ENCODE results near the gene ADAMTSL3.

The ADAMTSL3 gene

DNA sequence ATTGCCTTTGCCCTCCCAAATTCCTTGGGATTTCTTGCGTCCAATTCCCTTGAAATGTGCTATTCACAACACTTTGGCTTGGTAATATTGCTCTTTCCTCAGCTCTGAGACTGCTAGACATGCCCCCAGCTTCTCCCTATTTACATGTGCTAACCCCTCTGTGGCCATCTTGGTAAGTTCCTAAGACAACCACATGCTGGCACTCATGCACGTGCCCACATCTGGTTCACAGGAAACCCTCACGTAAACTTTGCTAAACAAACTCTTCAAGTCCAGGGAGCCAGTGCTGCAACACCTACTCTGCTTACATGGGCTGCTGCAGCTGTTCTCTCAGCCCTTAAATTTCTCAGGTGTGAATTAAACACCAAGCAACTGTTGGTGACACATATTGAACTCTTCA is 121.8 kb downstream of the ADAMTSL3 start:
- DNase-seq = no peak
- in situ Hi-C loops (cut with HindIII; ENCODE audit: low pct_ligation_motif_present, low pct_unique_long_range_greater_than_20kb, low sequenced_read_pairs) = no loop called here

DNA sequence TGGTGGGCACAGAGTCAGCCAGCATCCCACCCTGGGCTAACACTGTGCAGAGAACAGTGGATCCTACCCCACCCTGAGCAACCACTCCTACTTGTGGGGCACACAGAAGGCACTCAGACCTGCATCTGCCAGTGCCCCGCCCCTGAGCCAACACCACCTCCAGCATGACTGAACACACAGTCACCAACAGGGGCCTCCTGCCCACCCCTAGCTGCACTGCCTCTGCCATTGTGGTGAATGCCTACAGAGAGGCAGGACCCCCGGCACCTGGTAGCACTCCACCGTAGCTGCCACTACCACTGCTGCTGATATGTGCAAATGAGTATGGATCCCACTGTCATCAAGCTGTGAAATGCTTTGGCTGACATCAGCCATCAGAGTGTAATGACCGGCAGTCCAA is 123.1 kb downstream of the ADAMTSL3 start:
- in situ Hi-C loops (cut with HindIII; ENCODE audit: low pct_ligation_motif_present, low pct_unique_long_range_greater_than_20kb, low sequenced_read_pairs) = no loop called here

DNA sequence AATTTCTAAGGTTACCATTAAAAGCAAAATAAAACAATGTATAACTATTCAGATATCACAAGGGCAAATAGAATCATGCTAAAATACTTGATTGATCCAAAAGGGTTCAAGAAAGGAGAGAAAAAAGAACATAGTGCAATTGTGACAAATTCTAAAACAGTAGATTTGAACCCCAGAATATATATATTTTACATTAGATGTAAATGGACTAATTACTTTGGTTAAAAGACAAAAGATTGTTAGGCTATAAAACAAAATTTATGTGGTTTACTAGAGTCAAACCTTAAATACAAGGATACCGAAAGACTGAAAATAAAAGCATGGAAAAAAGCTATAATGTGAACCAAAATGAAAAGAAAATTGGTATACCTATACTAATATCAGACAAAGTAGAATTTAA is 129.3 kb downstream of the ADAMTSL3 start:
- DNase-seq = no peak
- in situ Hi-C loops (cut with HindIII; ENCODE audit: low pct_ligation_motif_present, low pct_unique_long_range_greater_than_20kb, low sequenced_read_pairs) = no loop called here

More for the DNA sequence above, 123.1 kb downstream of the ADAMTSL3 start:
- no peak for DNase-seq

DNA sequence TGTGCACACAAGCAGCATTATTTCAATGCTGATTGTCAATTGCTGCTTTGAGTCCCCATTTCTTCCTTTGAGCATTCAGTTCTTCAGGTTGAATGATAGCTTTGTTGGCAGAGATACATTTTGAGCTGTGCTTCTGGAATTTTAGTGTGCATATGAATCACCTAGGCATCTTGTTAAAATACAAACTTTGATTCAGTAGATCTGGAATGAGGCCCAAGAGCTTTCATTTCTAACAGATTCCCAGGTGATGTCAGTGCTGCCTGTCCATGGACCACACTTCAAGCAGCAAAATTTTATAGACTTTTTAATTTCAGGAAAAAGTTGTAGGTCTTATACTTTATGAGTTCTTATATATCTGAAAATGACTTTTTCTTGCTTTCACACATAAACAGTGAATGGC is 131.1 kb downstream of the ADAMTSL3 start:
- in situ Hi-C loops (cut with HindIII; ENCODE audit: low pct_ligation_motif_present, low pct_unique_long_range_greater_than_20kb, low sequenced_read_pairs) = no loop called here
- DNase-seq = peak; percentile 77

DNA sequence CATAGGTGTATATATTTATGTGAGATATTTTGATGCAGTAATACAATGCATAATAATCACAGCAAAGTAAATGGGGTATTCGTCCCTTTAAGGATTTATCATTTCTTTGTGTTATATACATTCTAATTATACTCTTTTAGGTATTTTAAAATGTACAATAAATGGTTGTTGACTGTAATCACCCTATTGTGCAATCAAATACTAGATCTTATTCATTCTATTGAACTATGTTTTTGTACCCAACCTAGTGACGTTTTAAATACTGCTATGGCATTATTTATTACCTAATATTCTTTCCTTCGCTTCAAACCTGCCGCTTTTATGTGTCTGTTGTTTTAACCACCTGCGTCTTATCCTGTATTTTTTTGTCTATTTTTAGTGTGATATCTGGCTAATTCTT is 132.4 kb downstream of the ADAMTSL3 start:
- in situ Hi-C loops (cut with HindIII; ENCODE audit: low pct_ligation_motif_present, low pct_unique_long_range_greater_than_20kb, low sequenced_read_pairs) = no loop called here
- DNase-seq = no peak

DNA sequence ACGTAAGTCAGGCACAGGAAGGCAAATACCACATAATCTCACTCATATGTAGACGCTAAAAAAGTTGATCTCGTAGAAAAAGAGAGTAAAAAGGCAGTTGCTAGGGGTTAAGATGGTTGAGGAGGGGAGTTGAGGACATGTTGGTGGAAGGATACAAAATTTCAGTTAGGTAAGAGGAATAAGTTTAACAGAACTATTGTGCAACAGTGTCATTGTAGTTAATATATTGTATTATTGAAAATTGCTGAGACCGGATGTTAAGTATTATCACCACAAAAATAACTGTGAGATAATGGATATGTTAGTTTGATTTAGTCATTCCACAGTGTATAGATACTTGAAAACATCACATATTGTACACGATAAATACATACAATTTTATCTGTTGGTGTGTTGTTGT is 139.1 kb downstream of the ADAMTSL3 start:
- in situ Hi-C loops (cut with HindIII; ENCODE audit: low pct_ligation_motif_present, low pct_unique_long_range_greater_than_20kb, low sequenced_read_pairs) = no loop called here
- no peak for DNase-seq

DNA sequence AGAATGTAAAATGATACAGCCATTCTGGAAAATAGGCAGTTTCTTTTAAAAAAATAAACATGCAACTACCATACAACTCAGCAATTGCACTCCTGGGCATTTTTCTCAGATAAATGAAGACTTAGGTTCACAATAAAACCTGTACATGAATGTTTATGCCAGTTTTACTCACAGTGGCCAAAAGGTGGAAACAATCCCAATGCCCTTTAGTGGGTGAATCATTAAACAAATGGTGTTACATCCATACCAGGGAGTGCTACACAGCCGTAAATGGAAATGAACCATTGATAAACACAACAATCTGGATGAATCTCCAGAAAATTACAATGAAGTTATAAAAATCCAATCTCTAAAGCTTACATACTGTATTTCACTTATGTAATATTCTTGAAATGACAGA is 140.3 kb downstream of the ADAMTSL3 start:
- DNase-seq = peak; percentile 9
- in situ Hi-C loops (cut with HindIII; ENCODE audit: low pct_ligation_motif_present, low pct_unique_long_range_greater_than_20kb, low sequenced_read_pairs) = no loop called here

DNA sequence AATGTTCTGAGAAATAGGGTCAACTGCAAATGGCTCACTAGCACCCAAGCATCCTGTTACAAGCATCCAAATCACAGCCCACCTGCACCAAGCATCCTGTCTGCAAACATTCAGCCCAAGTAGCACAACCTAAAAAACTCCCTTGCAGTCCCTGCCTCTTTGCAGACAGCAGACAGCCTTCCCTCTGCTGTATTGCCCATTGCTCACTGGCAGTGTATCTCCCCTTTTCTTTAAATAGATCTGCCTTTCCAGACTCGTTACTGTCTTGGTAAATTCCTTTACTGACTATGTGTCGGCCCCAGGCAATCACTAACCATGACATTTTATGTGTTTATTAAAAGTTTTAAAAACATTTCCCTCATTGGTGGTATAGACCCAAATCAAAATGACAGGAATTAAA is 155.4 kb downstream of the ADAMTSL3 start:
- no peak for DNase-seq
- in situ Hi-C loops (cut with HindIII; ENCODE audit: low pct_ligation_motif_present, low pct_unique_long_range_greater_than_20kb, low sequenced_read_pairs) = no loop called here

DNA sequence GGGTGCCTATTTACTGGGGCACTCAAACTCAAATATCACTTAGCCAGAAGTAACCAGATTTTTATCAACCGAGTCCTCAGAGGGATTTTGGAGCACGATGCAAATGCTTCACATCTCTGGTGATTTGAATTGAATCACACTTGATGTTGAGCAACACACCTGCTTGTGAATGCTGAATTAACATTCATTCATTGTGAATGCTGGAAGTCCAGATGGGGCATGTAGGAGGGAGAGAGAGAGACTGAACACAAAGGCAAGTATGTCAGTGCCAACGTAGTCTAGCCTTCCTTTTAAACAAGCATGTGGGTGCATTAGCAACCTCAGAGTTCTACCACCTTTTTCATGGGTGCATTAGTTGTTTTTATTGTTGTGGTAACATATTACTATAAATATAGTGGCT is 156.2 kb downstream of the ADAMTSL3 start:
- DNase-seq = no peak
- in situ Hi-C loops (cut with HindIII; ENCODE audit: low pct_ligation_motif_present, low pct_unique_long_range_greater_than_20kb, low sequenced_read_pairs) = no loop called here

DNA sequence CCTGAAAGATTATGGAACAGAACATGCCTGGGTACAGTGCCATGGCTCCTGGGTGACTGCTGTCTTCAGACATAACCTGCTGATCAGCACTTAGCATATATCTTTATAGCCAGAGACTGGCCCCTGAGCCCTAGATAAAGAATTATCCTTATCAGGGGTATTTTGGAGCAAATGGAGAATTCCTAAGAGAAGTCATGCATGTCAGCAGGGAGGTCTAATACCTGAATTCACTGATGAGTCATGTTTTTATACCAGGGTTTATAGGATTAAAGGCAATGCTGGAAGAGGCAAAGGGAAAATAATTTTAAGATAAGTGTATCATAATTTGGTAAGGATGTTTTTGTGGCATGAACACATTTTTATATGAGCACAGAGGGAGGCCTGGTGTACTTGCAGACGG is 159.8 kb downstream of the ADAMTSL3 start:
- DNase-seq = peak; percentile 20
- in situ Hi-C loops (cut with HindIII; ENCODE audit: low pct_ligation_motif_present, low pct_unique_long_range_greater_than_20kb, low sequenced_read_pairs) = no loop called here

DNA sequence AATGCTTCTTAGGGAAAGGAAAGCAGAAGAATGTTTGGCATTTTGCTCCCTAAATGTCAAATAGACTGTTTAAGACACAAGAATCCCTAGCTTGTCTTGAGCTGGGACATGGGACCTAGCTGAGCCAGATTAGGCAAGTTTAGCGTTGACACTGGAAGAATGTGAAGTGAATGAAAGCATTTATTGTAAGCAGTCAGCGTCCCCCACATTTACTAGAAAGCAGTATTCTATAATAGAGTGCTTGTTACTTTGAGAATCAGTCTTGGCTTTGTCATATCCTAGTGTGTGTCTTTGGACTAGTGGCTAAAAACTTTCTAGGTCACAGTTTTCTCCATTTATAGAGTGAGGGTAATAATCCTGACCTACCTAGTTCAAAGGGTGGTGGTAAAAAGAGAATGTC is 161.6 kb downstream of the ADAMTSL3 start:
- in situ Hi-C loops (cut with HindIII; ENCODE audit: low pct_ligation_motif_present, low pct_unique_long_range_greater_than_20kb, low sequenced_read_pairs) = no loop called here
- no peak for DNase-seq

DNA sequence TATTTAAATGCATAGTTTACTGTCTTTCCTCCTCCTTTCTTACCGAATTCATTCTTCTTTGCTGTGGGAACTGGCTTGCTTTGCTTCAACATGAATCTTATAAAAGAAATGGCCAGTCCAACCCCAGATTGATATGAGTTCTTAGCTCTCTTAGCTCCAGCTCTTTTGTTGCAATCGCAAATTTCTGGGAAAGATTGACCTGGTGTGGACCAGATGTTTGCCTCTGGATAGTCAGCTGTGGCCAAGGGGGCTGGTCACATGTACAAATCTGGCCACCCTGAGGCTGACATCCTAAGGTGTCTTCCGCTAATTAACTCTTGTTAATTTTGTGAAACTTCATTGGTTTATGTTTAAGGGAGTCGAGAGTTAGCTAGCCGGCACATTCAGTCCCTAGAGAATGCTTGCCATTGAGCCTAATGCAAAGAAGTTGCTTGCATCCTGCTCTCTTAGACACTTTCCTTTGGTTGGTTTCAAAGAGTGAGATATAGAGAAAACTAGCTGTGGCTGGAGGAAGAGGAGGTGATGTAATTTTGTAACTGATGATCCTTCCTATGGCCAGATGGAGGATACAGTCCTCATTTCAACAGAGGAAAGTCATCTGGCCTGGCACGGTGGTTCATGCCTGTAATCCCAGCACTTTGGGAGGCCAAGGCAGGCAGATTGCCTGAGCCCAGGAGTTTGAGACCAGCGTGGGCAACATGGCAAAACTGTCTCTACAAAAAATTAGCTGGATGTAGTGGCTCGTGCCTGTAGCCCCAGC is 162.4 kb downstream of the ADAMTSL3 start:
- in situ Hi-C loops (cut with HindIII; ENCODE audit: low pct_ligation_motif_present, low pct_unique_long_range_greater_than_20kb, low sequenced_read_pairs) = no loop called here
- DNase-seq = no peak

DNA sequence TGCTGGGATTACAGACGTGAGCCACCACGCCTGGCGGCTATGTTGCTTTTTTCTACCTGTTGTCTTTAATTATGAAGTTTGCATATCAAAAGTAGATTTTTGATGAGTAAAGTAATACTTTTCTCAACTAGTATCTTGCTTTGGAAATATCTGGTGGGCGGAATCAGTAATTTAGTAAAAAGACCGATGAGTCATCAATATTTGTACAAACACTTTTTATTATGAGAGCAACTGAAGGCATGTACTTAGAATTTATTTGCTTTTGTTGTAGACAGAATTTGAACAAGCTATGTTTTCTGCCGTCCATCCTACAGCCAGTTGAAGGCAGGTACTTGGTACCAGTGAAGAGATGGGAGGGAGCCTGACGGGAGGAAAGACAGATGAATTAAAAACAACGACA is 164.7 kb downstream of the ADAMTSL3 start:
- in situ Hi-C loops (cut with HindIII; ENCODE audit: low pct_ligation_motif_present, low pct_unique_long_range_greater_than_20kb, low sequenced_read_pairs) = no loop called here
- DNase-seq = no peak

DNA sequence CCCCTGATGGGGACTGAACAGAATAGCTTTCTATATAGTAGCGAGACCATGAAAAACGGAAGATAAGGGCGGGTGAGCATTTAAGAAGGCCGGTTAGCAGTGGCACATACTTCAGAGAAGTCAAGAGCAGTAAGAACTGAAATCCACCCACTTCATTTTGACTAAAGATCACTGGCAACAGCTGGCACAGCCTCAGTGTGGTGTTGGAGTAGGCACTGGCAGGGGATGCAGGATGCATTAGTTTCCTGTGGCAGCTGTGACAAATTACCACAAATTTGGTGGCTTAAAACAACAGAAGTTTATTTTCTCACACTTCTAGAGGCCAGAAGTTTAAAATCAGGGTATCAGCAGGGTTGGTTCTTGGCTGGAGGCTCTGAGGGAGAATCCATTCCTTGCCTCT is 176.5 kb downstream of the ADAMTSL3 start:
- no peak for DNase-seq
- in situ Hi-C loops (cut with HindIII; ENCODE audit: low pct_ligation_motif_present, low pct_unique_long_range_greater_than_20kb, low sequenced_read_pairs) = no loop called here

DNA sequence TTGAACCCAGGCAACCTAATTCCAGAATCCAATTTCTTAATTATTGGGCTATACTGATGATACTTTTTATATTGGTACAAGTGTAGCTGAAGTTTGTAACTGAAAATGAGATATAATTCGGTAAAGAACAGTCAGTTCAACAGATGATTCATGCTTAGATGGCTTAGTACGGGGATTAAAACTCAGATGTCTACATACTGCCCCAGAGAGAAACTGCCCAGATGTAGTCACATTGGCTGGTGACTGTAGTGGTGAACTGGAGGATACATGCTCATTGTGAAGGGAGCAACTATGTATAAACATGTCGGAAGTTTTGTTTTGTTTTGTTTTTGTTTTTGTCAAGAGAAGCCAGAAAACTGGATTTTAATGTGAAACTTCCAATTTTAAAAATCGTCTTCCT is 179.6 kb downstream of the ADAMTSL3 start:
- DNase-seq = no peak
- in situ Hi-C loops (cut with HindIII; ENCODE audit: low pct_ligation_motif_present, low pct_unique_long_range_greater_than_20kb, low sequenced_read_pairs) = no loop called here

DNA sequence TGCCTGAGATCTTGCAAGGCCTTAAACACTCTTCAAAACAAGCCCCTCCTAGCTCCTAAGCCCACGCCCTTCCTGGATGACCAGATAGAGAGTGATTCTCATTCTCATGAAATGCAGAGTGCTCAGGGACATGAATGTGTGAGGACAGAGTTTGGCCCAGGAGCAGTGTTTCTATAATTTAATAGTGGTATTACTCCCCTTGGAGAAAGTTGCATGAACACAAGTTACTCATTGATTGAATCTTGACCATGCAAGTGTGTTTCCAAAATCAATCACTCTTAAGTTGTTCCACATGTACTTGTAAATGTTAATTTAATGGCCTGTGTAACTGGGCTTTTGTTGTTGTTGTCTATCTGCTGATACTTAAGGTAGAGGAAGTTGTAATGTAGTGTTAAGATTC is 181.6 kb downstream of the ADAMTSL3 start:
- in situ Hi-C loops (cut with HindIII; ENCODE audit: low pct_ligation_motif_present, low pct_unique_long_range_greater_than_20kb, low sequenced_read_pairs) = no loop called here

DNA sequence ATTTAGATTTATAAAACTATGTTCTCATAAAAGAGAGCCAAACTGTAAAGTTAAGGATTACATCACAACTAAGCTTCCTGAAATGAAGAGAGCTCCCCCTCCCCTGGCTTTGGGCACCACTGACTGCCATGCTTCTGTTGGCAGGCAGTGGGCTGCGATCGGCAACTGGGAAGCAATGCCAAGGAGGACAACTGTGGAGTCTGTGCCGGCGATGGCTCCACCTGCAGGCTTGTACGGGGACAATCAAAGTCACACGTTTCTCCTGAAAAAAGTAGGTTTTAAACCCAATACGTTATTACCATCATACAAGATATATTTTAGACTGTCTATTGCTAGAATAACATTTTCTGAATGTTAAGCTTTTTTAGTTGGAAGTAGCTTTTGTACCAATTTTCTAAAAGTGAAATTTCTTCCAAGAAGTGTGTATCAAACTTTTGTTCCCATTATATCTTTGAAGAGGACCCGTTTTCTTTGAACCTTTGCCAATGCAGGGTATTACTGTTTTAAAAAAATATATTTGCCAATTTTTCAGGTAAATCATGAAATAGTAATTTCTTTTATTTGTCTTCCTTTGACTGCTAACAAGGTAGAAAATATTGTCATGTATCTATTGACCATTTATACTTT is 184.1 kb downstream of the ADAMTSL3 start:
- peak; percentile 69 for DNase-seq
- in situ Hi-C loops (cut with HindIII; ENCODE audit: low pct_ligation_motif_present, low pct_unique_long_range_greater_than_20kb, low sequenced_read_pairs) = no loop called here

More for the DNA sequence above, 181.6 kb downstream of the ADAMTSL3 start:
- no peak for DNase-seq

DNA sequence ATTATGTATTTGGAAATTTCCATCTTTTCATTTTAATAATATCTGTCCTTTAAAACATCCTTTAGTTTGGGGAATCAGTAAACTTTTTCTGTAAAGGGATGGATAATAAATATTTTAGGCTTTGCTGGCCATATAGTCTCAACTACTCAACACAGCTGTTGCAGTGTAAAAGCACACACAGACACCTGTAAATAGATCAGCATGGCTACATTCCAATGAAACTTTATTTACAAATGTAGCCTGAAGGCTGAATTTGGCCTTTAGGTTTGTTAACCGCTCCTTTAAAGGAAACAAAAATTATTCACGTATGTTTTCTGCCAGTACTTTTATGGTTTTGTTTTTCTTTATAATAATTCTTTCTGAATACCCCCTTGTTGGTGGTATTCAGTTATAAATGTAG is 184.8 kb downstream of the ADAMTSL3 start:
- in situ Hi-C loops (cut with HindIII; ENCODE audit: low pct_ligation_motif_present, low pct_unique_long_range_greater_than_20kb, low sequenced_read_pairs) = no loop called here
- no peak for DNase-seq

DNA sequence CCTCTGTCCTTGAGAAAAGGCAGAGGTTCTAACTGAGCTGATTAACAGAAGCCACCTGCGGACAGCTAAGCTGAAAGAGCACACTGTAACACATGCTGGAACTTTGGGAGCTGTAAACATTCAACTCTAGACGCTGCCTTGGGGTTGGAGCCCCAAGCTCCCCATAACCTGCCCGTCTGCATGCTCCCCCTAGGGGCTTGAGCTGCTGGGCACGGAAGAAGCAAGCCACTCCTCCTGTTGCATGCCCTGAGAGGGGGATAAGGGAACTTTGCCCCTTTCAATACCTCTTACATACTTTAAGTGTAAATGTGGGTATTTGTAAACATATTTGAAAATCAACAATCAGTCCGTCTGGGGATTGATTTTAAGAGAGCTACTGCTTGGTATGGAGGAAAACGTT is 188.4 kb downstream of the ADAMTSL3 start:
- in situ Hi-C loops (cut with HindIII; ENCODE audit: low pct_ligation_motif_present, low pct_unique_long_range_greater_than_20kb, low sequenced_read_pairs) = no loop called here
- no peak for DNase-seq

DNA sequence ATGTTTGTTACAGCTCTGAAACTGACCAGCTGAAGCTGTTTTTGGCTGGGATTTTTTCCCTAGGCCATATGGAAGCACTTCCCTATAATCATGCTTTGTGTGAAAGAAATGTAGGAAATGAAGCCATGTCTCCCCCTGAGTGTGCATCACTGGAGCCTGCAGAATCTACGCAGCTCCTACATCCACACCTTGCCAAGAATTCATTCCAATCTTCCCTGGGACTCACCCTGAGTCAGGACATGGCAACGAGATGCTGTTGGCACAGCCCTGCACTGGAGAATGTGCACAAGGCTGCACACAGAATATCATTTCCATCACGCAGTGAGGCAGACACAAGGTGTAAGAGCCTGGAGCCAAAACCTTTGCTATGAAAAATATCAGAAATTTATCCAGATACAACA is 189.5 kb downstream of the ADAMTSL3 start:
- no peak for DNase-seq
- in situ Hi-C loops (cut with HindIII; ENCODE audit: low pct_ligation_motif_present, low pct_unique_long_range_greater_than_20kb, low sequenced_read_pairs) = no loop called here

Measured in ACHN (cell line).